ENCODE measurements around the gene EEF2K. TPM values are rescaled to one million over a fixed set of nuclear protein-coding genes. Genes with fewer than 3 reads are reported as not detected.

Gene EEF2K
- total RNA-seq, 4 donors from 2014 or later, result 18.7 to 39.9 (median 21.2) TPM

DNA sequence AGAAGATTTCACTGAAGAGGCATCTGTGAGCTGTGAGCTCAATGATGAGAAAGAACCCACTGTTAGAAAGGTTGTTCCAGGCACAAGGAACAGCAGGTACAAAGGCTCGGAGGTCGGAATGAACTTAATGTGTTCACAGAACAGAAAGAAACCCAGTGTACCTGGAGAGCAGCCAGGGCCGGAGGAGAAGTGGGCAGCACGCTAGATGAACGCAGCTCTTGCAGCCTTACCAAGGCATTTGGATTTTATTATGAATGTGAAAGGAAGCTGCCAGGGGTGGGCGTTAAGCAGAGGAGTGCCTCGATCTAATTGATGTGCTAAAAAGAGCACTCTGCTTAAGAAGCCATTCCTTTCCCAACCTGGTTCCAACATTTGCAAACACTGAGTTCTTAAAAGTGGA is 19.0 kb downstream of the EEF2K start:
- Histone ChIP-seq H3K27ac (peak overlapping the region; percentile 30 to 95 (median 94)), H3K36me3 (peaks cover 0 to 21% of the 10 kb centered on the region in 2 donors), H3K4me1 (peaks cover 32 to 33% of the 10 kb centered on the region in 2 donors), H3K27me3 (no peaks in the 10 kb centered on the region), H3K9me3 (no peaks in the 10 kb centered on the region), H3K4me3 (peak overlapping the region in 1 of 4 donors; percentile 26)
- intact Hi-C loops (cut with DNase I; ENCODE audit: low total_unique reads), result no loop called here
- in situ Hi-C loops (cut with MboI; ENCODE audit: low sequenced_read_pairs in 4 of 4), result no loop called here
- DNase-seq (peak in 1 of 2 donors; percentile 49), ATAC-seq (no peak)
- TF ChIP-seq, protein P1, sequence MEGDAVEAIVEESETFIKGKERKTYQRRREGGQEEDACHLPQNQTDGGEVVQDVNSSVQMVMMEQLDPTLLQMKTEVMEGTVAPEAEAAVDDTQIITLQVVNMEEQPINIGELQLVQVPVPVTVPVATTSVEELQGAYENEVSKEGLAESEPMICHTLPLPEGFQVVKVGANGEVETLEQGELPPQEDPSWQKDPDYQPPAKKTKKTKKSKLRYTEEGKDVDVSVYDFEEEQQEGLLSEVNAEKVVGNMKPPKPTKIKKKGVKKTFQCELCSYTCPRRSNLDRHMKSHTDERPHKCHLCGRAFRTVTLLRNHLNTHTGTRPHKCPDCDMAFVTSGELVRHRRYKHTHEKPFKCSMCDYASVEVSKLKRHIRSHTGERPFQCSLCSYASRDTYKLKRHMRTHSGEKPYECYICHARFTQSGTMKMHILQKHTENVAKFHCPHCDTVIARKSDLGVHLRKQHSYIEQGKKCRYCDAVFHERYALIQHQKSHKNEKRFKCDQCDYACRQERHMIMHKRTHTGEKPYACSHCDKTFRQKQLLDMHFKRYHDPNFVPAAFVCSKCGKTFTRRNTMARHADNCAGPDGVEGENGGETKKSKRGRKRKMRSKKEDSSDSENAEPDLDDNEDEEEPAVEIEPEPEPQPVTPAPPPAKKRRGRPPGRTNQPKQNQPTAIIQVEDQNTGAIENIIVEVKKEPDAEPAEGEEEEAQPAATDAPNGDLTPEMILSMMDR (IDR thresholded peaks at IDR 0.05 in 4 of 5, conservative IDR thresholded peaks at IDR 0.05 in 1 of 5), result no peak
- no peak for TF ChIP-seq POLR2A (IDR thresholded peaks at IDR 0.05)

DNA sequence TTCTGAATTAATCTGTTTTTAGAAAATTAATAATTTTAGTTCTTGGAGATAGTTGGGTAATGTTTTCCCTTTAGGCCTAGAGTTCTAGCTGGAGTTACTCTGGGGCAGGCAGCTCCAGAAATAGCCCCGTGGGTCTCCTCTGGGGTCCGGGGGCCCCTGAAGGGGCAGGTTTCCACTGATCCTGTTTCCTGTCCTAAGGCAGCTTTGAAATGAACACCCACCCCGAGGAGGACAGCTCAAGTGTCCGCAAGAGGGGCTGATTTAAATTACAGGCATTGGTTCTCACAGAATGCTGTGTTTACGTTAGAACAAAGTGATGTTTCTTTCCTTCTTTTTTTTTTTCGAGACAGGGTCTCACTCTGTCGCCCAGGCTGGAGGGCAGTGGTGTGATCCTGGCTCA is 23.8 kb downstream of the EEF2K start:
- DNase-seq (no peak), ATAC-seq (no peak)
- Histone ChIP-seq H3K36me3 (peaks cover 0 to 30% of the 10 kb centered on the region in 2 donors), H3K9me3 (no peaks in the 10 kb centered on the region), H3K27ac (peak overlapping the region in 2 of 4 donors; percentile 48), H3K4me1 (peaks cover 9 to 18% of the 10 kb centered on the region in 2 donors), H3K4me3 (no peak overlapping the region), H3K27me3 (no peaks in the 10 kb centered on the region)
- TF ChIP-seq, protein P1 (IDR thresholded peaks at IDR 0.05 in 4 of 5, conservative IDR thresholded peaks at IDR 0.05 in 1 of 5), result no peak
- no peak for TF ChIP-seq POLR2A (IDR thresholded peaks at IDR 0.05)
- in situ Hi-C loops (cut with MboI; ENCODE audit: low sequenced_read_pairs in 4 of 4), result no loop called here
- intact Hi-C loops (cut with DNase I; ENCODE audit: low total_unique reads), result no loop called here

DNA sequence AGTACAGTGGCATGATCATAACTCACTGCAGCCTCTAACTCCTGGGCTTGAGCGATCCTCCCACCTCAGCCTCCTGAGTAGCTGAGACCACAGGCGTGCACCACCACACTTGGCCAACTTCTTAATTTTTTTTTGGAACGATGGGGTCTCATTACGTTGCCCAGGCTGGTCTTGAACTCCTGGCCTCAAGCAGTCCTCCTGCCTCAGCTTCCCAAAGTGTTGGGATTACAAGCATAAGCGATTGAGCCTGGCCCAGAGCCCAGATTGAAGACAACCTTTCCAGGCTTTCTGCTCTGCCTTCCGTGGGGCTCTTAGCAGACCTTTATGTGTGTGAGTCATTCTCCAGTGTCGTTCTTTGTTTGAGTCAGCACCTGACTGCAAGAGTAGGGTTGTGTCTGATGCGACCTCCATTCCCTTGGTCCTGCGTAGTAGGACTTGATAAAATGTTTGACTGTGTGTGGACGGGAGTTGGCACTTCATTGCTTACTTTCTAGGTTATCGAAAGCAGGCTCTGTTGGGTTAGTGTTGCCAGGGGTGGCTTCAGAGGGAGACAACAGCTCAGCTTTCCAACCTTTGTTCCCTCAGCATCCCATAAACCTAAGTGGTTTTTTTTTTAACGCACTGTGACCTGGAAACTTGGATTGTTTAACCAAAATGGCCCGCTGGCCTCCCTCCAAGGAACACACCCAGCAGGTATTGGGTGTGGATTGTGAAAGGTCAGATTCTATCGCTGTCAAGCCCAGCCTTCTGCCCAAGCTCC is 26.4 kb downstream of the EEF2K start:
- ATAC-seq, result no peak
- peaks cover 9 to 10% of the 10 kb centered on the region in 2 donors for H3K4me1 ChIP-seq
- intact Hi-C loops (cut with DNase I; ENCODE audit: low total_unique reads) (no loop called here), in situ Hi-C loops (cut with MboI; ENCODE audit: low sequenced_read_pairs in 4 of 4) (no loop called here)
- no peaks in the 10 kb centered on the region for H3K27me3 ChIP-seq
- H3K4me3 ChIP-seq, result no peak overlapping the region
- peaks cover 0 to 23% of the 10 kb centered on the region in 2 donors for H3K36me3 ChIP-seq
- peak overlapping the region; percentile 35 to 63 (median 49) for H3K27ac ChIP-seq
- H3K9me3 ChIP-seq, result no peaks in the 10 kb centered on the region
- TF ChIP-seq, protein P1 (IDR thresholded peaks at IDR 0.05 in 4 of 5, conservative IDR thresholded peaks at IDR 0.05 in 1 of 5), result no peak
- TF ChIP-seq POLR2A (IDR thresholded peaks at IDR 0.05), result no peak
- no peak for DNase-seq

DNA sequence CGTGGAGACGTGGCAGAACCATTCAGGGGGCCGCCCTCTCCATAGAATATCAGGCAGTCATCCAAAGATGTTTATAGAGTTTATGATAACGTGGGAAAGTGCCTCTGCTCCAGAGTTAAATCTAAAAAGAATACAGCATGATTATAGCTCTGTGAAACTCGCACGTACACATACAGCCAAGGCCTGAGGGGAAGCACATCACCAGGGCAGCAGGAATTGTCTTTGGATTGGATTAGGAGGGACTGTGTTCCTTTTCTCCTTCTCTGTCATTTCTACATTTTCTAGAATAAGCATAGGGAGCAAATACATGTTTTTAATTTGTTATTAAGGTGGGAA is 26.9 kb downstream of the EEF2K start:
- in situ Hi-C loops (cut with MboI; ENCODE audit: low sequenced_read_pairs in 4 of 4), result no loop called here
- Histone ChIP-seq H3K4me3 (no peak overlapping the region), H3K36me3 (peaks cover 0 to 23% of the 10 kb centered on the region in 2 donors)

More for the DNA sequence above, 26.9 kb downstream of the EEF2K start:
- Histone ChIP-seq H3K4me1 (peaks cover 9 to 10% of the 10 kb centered on the region in 2 donors), H3K9me3 (no peaks in the 10 kb centered on the region), H3K27me3 (no peaks in the 10 kb centered on the region), H3K27ac (peak overlapping the region; percentile 35 to 63 (median 49))
- ATAC-seq (no peak), DNase-seq (no peak)
- intact Hi-C loops (cut with DNase I; ENCODE audit: low total_unique reads), result no loop called here
- TF ChIP-seq, protein P1 (IDR thresholded peaks at IDR 0.05 in 4 of 5, conservative IDR thresholded peaks at IDR 0.05 in 1 of 5), result no peak
- no peak for TF ChIP-seq POLR2A (IDR thresholded peaks at IDR 0.05)

All from gastrocnemius medialis (tissue), 4 donors.